ENCODE results near the gene TRIM14.
A peak's percentile ranks its signal among the peaks of the same experiment; 100 is the strongest.
"Not testable (repeated sequence)": the region's sequence is repeated elsewhere in the genome, so short reads cannot be mapped to it uniquely, and the experiment has no call there.

TRIM14 gene

DNA sequence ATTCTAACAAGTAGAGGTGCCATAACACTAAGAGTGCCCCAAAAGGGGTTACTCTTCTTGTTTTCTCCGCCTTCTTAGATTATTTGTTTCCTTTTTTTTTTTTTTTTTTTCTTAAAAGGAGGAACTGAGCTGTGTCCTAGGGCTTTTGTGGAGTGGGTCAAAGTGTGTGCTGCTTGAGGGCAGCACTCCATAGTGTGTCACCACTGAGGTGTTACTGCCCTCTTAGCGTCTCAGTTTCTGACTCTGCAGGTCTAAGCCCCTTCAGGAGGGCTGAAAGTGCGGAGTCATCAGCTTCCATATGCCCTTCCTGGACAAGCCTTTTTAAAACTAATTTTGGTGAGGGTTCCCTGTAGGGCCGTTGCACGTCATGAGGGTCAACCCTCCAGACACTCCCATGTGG is 75.1 kb downstream of the TRIM14 start:
- DNase-seq = no peak

- no peak for DNase-seq
Measured at GRCh38 chr9:98040212-98040611, 78.8 kb downstream of the TRIM14 start.

DNA sequence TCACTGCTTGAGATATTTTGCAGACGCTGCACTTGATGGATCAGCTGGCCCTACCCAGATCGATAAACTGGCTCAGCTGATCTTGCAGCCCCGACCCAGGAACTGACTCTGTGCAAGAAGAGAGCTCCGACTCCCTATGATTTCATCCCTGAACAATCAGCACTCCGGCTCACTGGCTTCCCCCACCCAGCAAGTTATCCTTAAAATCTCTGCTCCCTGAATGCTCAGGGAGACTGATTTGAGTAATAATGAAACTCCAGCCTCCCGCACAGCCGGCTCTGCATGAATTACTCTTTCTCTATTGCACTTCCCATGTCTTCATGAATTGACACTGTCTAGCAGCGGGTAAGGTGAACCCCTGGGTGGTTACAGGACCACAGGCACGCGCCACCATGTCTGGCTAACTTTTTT is 79.4 kb downstream of the TRIM14 start:
- no peak for DNase-seq

- DNase-seq = no peak
Measured at GRCh38 chr9:98038958-98039357, 80.1 kb downstream of the TRIM14 start.

GRCh38 chr9:98037357-98037756 is 81.7 kb downstream of the TRIM14 start:
- no peak for DNase-seq

DNA sequence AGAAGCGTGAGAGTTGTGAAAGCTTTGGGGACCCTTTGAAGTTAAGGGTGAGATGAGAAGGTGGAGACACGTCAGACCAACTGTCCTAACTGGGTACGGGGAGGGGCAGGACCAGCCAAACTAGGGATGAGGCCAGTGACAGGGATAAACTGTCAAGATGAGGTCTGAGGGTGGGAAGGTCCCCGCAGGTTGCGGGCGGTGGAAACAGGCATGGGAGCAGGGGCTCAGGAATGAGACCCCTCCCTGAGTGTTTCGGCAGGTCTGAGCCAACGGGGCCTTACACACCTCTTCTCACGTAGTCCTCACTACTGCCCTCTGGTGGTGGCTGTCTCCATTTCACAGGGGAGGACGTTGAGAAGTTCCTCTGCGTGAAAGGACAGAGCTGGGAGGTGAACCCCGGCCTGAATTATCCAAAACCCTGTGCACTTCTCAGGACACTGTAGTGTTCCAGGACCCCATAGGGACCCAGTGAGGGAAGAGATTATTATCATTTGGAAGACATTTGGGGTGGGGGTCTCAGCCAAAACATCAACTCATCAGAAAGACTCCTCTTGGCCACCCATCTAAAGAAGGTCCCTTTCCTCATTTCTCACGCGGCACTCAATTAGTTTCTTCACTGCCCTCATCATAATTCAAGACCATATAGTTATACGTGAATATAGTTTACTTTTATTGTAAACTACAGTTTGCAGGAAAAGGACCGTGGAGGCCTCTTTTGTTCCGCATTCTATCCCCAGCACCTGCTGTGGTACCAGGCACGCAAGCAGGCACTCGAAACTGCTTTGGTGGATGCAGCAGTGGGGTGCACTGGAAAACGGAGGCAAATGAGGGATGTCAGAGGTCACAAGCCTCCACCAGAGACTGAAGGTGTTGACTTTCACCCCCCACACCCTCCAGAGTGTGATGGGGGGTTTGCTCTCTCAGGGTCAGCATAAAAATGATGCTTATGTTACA is 84.2 kb downstream of the TRIM14 start:
- peak; percentile 90 for DNase-seq

DNA sequence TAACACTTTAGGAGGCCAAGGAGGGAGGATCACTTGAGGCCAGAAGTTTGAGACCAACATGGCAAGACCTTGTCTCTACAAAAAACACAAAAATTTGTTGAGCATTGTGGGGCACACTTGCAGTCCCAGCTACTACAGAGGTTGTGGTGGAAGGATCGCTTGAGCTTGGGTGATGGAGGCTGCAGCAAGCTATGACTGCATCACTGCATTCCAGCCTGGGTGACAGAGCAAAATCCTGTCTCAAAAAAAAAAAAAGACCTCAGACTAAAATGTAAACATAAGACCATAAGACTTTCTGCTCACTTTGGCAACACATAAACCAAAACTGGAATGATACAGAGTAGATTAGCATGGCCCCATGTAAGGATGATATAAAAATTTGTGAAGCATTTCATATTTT is 87.1 kb downstream of the TRIM14 start:
- no peak for DNase-seq

GRCh38 chr9:98031169-98031568 is 87.9 kb downstream of the TRIM14 start:
- DNase-seq = no peak

GRCh38 chr9:98024702-98025101 is 94.3 kb downstream of the TRIM14 start:
- DNase-seq = no peak

DNA sequence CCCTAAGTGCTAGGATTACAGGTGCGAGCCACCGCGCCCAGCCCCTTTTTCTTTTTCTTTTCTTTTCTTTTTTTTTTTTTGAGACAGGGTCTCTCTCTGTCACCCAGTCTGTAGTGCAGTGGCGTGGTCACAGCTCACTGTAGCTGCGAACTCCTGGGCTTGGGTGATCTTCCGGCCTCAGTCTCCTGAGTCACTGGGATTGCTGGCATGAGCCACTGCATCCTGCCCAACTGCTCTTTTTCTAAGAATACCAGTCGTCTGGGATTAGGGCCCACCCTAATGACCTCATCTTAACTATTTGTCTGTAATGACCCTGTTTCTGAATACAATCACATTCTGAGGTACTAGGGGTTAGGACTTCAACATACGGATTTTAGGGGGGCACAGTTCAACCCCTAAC is 96.6 kb downstream of the TRIM14 start:
- no peak for DNase-seq

GRCh38 chr9:98021306-98022040 is 97.5 kb downstream of the TRIM14 start:
- no peak for DNase-seq

DNA sequence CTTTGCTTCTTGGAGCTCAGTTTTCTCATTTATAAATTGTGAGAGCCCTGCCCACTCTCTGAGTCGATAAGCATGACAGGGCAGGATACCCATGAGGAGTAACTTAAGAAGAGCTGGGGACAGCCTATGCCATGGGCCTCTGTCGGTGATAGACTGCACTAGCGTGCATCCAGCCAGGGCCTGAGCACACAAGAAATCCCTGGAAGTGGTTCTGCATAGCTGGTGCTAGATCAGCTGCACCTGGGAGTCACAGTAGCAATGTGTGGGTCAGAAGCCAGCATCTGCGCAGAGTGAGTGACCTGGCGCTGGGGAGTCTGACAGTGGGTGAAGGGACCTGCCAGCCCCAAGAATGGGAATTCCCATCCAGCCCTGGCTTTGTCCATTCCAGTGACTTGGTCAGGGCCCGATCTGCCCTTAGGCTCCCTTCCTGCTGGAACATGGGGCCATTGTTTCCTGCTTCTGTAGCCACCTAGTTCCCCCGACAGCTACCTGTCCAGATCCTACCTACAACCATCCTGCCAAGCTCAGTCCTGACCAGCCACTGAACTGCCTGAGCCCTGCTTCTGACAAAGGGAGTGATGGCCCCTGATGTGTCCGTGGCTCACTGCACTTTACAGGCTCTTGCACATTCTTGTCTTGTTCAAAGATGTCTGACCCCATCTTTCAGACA is 98.4 kb downstream of the TRIM14 start:
- no peak for DNase-seq

DNA sequence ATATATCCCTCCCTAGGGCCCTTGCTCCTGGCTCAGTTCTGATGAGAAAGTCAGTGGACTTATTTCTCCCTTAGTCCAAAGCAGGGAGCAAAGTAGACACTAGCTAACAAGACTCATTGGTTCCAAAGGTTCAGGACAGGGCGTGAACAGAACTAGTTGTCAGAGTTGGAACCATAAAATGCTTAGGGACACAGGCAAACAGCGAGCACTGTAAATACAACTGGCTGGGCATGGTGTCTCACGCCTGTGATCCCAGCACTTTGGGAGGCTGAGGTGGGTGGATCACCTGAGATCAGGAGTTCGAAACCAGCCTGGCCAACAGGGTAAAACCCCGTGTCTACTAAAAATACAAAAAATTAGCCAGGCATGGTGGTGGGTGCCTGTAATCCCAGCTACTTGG is 99.2 kb downstream of the TRIM14 start:
- not testable (repeated sequence) for DNase-seq

Data from activated CD4-positive, CD25-positive, alpha-beta regulatory T cell treated with anti-CD3 and anti-CD28 coated beads, Interleukin-2, amount 50 U/mL, for 72 hours (primary cell).